T-cell (primary cell): ENCODE measurements around the gene CHD2. TPM values are rescaled to one million over a fixed set of nuclear protein-coding genes. Genes with fewer than 3 reads are reported as not detected.

Experiments
- ATAC-seq, 4 experiments: fragments of 200-7000 bp in 3 of 4; fragments of 150-1000 bp in 1 of 4; cut with Tn5 transposase; replicated peaks in 1 of 4; 1 replicate in 3 of 4; 2 replicates in 1 of 4; pipeline ENCODE4 v1.10.0; 2021; ENCODE audit warnings: moderate library complexity in 3 of 4, mild to moderate bottlenecking in 2 of 4, moderate number of reproducible peaks in 1 of 4
- CTCF ChIA-PET, 2 donors: fragments of 300-600 bp; sonication (Branson Sonifier 250); formaldehyde crosslinking; loops; one replicate each; lab custom pipeline; 2022; ENCODE audit warnings: antibody characterized with exemption in 2 of 2; lab: Charles Lee
- POLR2A ChIA-PET, 2 donors: fragments of 300-600 bp; sonication (Branson Sonifier 250); formaldehyde crosslinking; loops; one replicate each; lab custom pipeline; 2022; ENCODE audit warnings: antibody characterized with exemption in 2 of 2; lab: Charles Lee
- DNase-seq, 35 experiments: peaks; one replicate each; pipeline versions ENCODE4 v3.0.0 to v3.0.0-alpha.2; 2013 to 2023
- H3K27ac ChIP-seq: one replicate; pipeline ENCODE4 v1.5.1; 2013; ENCODE audit warnings: low read length
- H3K27me3 ChIP-seq, 2 experiments: replicated peaks in 1 of 2; 1 replicate in 1 of 2; 2 replicates in 1 of 2; pipeline versions ENCODE4 v1.6.1 to v1.7.0; 2013; ENCODE audit warnings: low read length in 1 of 2, mixed read lengths in 1 of 2; ENCODE audit not compliant: control insufficient read depth in 2 of 2, insufficient read depth in 2 of 2; ENCODE audit errors: extremely low read depth in 1 of 2
- H3K36me3 ChIP-seq, 2 donors: 1 replicate in 1 of 2; 2 replicates in 1 of 2; pipeline versions ENCODE4 v1.6.1 to v1.7.0; 2013; ENCODE audit warnings: low read length in 1 of 2; ENCODE audit not compliant: control insufficient read depth in 2 of 2, insufficient read depth in 1 of 2; ENCODE audit errors: extremely low read depth in 1 of 2
- H3K4me1 ChIP-seq, 2 experiments: 1 replicate in 1 of 2; 2 replicates in 1 of 2; pipeline versions ENCODE4 v1.6.1 to v1.7.0; 2013; ENCODE audit warnings: low read length in 2 of 2, mixed read lengths in 1 of 2; ENCODE audit not compliant: insufficient read depth in 2 of 2, control insufficient read depth in 1 of 2; ENCODE audit errors: extremely low read depth in 1 of 2
- H3K4me3 ChIP-seq, 2 donors: 1 replicate in 1 of 2; 2 replicates in 1 of 2; pipeline versions ENCODE4 v1.5.1 to v1.7.0; 2013; ENCODE audit warnings: mild to moderate bottlenecking in 2 of 2, low read length in 1 of 2, moderate library complexity in 1 of 2; ENCODE audit not compliant: control insufficient read depth in 1 of 2; ENCODE audit errors: extremely low read depth in 1 of 2
- H3K9me3 ChIP-seq: 2 replicates; pipeline ENCODE4 v1.7.0; 2013
- H3K27ac Mint-ChIP-seq, 2 donors: one replicate each; pipeline ENCODE4 v1.8.0; 2020 to 2021; ENCODE audit warnings: mild to moderate bottlenecking in 2 of 2, mixed read lengths in 2 of 2
- H3K27me3 Mint-ChIP-seq, 2 donors: one replicate each; pipeline ENCODE4 v1.8.0; 2021 to 2022; ENCODE audit warnings: mixed read lengths in 2 of 2
- H3K36me3 Mint-ChIP-seq: one replicate; pipeline ENCODE4 v1.8.0; 2021; ENCODE audit warnings: mixed read lengths
- H3K4me1 Mint-ChIP-seq, 3 donors: one replicate each; pipeline ENCODE4 v1.8.0; 2020 to 2022; ENCODE audit warnings: mixed read lengths in 3 of 3, mild to moderate bottlenecking in 1 of 3
- H3K4me3 Mint-ChIP-seq, 3 donors: one replicate each; pipeline ENCODE4 v1.8.0; 2020 to 2022; ENCODE audit warnings: mild to moderate bottlenecking in 3 of 3, mixed read lengths in 3 of 3, moderate library complexity in 3 of 3
- H3K9me3 Mint-ChIP-seq, 3 donors: one replicate each; pipeline ENCODE4 v1.8.0; 2020 to 2022; ENCODE audit warnings: mixed read lengths in 3 of 3
- WGBS: methylation state at CpG from one replicate; pipeline ENCODE4 v1.1.5; 2013; ENCODE audit warnings: missing lambda C conversion rate; ENCODE audit not compliant: insufficient coverage; 5-methylcytosine and 5-hydroxymethylcytosine counted together
- total RNA-seq, 35 experiments: library from RNA in 6 of 35; stranded (reverse) in 6 of 35; fragments of 120-200 nt in 1 of 35; gene quantifications; one replicate each; pipeline versions ENCODE4 v1.2.1 to v1.2.4 and lab custom pipeline; 2013 to 2026

Gene CHD2
- total RNA-seq, 5 donors from 2014 or later (not counting 1 experiment from before 2014, with no cell fraction given) = 231 to 506 (median 266) TPM

DNA sequence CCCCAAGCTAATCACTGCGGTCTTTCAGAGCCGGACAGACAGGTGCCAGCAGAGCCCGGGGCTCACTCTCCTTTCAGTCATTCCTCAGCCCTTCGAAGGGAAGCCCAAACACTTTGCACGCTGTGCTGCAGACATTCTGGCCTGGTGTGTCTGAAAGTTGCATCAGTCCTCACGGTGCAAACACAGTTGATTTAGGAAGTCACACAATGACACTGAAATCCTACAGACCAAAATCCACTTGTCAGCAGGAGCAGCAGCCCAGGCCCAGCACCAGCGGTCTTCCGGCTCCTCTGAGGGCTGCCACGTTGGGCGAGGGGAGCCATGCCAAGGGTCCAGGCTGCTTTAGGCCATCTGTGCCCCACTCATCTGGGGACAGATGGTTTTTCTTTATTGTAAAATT is 127.3 kb downstream of the CHD2 start:
- peaks cover 3 to 46% of the 10 kb centered on the region in 2 experiments for H3K4me1 ChIP-seq
- no peaks in the 10 kb centered on the region for H3K9me3 Mint-ChIP-seq
- peaks cover 42% of the 10 kb centered on the region for H3K36me3 Mint-ChIP-seq
- no peak for ATAC-seq
- H3K9me3 ChIP-seq = no peaks in the 10 kb centered on the region
- H3K27ac ChIP-seq = no peak overlapping the region
- peaks cover 52 to 55% (median 54%) of the 10 kb centered on the region in 3 donors for H3K4me1 Mint-ChIP-seq
- peak in 1 of 35 experiments; percentile 4 for DNase-seq
- no peaks in the 10 kb centered on the region for H3K27me3 Mint-ChIP-seq
- CTCF ChIA-PET = interaction anchor here in 1 of 2 donors (0.6 kb wide), 1 partner anchor 14 kb away, joined by 9 read pairs; no protein-coding TSS in a partner anchor
- H3K36me3 ChIP-seq = peaks cover 26 to 52% of the 10 kb centered on the region in 2 donors
- H3K4me3 Mint-ChIP-seq = no peak overlapping the region
- WGBS = 94% methylated on average over 8 of the region's 10 CpGs
- H3K27me3 ChIP-seq = peaks cover 0 to 8% of the 10 kb centered on the region in 2 experiments
- no peak overlapping the region for H3K4me3 ChIP-seq
- POLR2A ChIA-PET = interaction anchor here in 1 of 2 donors (0.7 kb wide), 1 partner anchor 85 kb away, joined by 3 read pairs; no protein-coding TSS in a partner anchor
- no peak overlapping the region for H3K27ac Mint-ChIP-seq

DNA sequence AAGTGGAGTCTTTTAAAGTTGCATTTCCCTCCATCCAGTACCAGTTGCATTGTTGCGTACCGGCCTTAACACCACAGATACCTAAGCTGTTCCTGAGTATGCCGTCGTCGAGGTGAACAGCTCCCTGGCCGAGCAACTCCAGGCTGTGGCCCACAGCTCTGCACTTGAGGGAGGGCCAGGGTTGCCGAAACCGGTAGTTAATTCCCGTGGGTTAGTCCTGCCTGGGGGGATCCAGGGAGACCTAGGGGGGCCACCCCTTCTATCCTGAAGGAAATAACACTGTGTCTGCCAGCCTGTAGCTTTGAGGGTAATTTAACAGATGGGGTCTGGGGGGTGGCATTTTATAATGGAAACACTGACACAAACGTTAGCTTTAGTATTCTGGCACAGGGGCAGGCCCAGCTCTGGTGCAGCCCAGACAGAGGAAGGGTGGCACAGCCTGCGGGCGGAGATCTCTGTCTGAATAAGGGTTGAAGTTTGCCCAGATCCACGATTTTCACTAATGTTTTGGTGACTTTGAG is 128.0 kb downstream of the CHD2 start:
- Histone ChIP-seq H3K27me3 (peaks cover 0 to 8% of the 10 kb centered on the region in 2 experiments), H3K9me3 (no peaks in the 10 kb centered on the region), H3K27ac (no peak overlapping the region), H3K36me3 (peaks cover 23 to 44% of the 10 kb centered on the region in 2 donors), H3K4me1 (peaks cover 3 to 46% of the 10 kb centered on the region in 2 experiments), H3K4me3 (no peak overlapping the region)
- ATAC-seq = no peak
- WGBS = 74% methylated on average over 8 of the region's 13 CpGs
- peak in 1 of 35 experiments; percentile 5 for DNase-seq
- peaks cover 45 to 48% (median 46%) of the 10 kb centered on the region in 3 donors for H3K4me1 Mint-ChIP-seq
- ChIA-PET CTCF (interaction anchor here (1.2 to 4.0 kb wide), 2 partner anchors 27 to 1092 kb away, joined by 4 to 50 read pairs; no protein-coding TSS in a partner anchor), POLR2A (no interaction called here)
- peaks cover 35% of the 10 kb centered on the region for H3K36me3 Mint-ChIP-seq
- H3K27me3 Mint-ChIP-seq = no peaks in the 10 kb centered on the region
- peak overlapping the region in 1 of 2 donors; percentile 67 for H3K27ac Mint-ChIP-seq
- no peak overlapping the region for H3K4me3 Mint-ChIP-seq
- no peaks in the 10 kb centered on the region for H3K9me3 Mint-ChIP-seq

DNA sequence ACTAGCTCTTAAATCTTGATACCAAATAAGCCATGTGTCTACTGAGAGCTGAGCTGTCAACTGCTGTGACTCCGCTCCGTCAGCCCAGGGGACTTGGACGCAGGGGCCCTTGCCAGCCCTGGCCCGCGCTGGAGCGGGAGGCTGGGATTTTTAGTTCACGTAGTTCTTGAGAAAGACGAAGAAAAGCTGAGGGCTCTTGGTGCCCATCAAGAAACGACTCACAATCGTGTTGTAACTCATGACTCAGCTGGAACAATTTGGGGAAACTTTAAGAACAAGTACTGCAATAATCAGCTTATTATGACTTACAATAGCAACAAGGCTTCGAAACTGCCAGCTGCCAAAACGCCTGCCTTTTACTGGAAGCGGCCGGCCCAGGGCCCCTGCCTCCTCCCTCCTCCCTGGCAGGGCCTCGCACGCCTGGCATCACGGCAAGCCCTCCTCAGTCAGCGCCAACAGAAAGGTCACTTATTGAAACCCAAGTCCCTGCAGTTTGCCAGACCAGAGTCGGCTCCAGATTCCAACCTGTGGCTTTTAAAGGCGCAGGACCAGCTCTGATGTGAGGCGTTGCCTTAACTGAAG is 128.6 kb downstream of the CHD2 start:
- H3K9me3 ChIP-seq = no peaks in the 10 kb centered on the region
- ATAC-seq (no peak), DNase-seq (no peak)
- ChIA-PET POLR2A (no interaction called here), CTCF (interaction anchor here (1.0 to 4.0 kb wide), 4 partner anchors 28 to 1091 kb away, joined by 3 to 50 read pairs (median 4); no protein-coding TSS in a partner anchor)
- H3K27ac ChIP-seq = no peak overlapping the region
- peaks cover 23 to 39% of the 10 kb centered on the region in 2 donors for H3K36me3 ChIP-seq
- Mint-ChIP-seq H3K27ac (peak overlapping the region; percentile 29 to 67), H3K27me3 (no peaks in the 10 kb centered on the region), H3K4me1 (peaks cover 39 to 42% (median 40%) of the 10 kb centered on the region in 3 donors), H3K36me3 (peaks cover 30% of the 10 kb centered on the region), H3K4me3 (no peak overlapping the region), H3K9me3 (no peaks in the 10 kb centered on the region)
- no peak overlapping the region for H3K4me3 ChIP-seq
- peaks cover 3 to 46% of the 10 kb centered on the region in 2 experiments for H3K4me1 ChIP-seq
- H3K27me3 ChIP-seq = peaks cover 0 to 8% of the 10 kb centered on the region in 2 experiments
- 74% methylated on average over 19 of the region's 21 CpGs for WGBS

DNA sequence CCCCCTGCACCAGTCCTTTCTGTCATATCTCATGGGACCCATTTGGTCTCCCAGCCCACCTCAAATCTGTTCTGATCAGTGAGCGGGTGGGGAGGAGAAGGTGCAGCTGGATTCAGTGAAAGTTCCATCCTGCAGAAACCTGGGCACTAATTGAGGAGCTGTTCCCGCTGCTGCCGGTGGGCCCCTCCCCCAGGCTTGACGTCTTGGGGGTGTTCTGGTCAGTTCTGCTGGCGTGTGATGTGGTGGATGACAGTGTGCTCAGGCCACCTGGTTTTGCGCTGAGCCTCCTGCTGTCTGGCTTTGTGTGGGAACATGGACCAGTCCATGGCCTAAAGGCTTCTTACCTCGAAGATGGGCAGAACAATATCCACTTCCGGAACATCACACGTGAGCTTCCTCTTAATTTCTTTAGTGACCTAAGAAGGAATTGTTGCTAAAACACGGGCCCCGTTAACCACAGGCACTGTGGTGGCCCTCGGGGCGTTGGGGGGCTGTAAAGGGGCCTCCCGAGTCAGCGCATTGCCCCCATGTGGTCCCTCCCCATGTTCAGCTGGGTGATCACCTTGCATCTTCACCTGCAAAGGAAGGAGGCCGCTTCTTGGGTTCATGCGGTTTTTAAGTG is 129.2 kb downstream of the CHD2 start:
- peak overlapping the region in 1 of 3 donors; percentile 37 for H3K4me3 Mint-ChIP-seq
- ChIA-PET POLR2A (no interaction called here), CTCF (interaction anchor here (0.7 to 4.0 kb wide), 8 partner anchors 18 to 1091 kb away, joined by 3 to 50 read pairs (median 4); no protein-coding TSS in a partner anchor)
- ATAC-seq (no peak), DNase-seq (no peak)
- no peak overlapping the region for H3K4me3 ChIP-seq
- H3K4me1 ChIP-seq = peaks cover 3 to 44% of the 10 kb centered on the region in 2 experiments
- H3K9me3 ChIP-seq = no peaks in the 10 kb centered on the region
- peaks cover 24% of the 10 kb centered on the region for H3K36me3 Mint-ChIP-seq
- peaks cover 22 to 33% of the 10 kb centered on the region in 2 donors for H3K36me3 ChIP-seq
- no peaks in the 10 kb centered on the region for H3K27me3 Mint-ChIP-seq
- 45% methylated on average over 12 of the region's 17 CpGs for WGBS
- no peak overlapping the region for H3K27ac ChIP-seq
- peak overlapping the region; percentile 44 to 67 for H3K27ac Mint-ChIP-seq
- H3K9me3 Mint-ChIP-seq = no peaks in the 10 kb centered on the region
- H3K4me1 Mint-ChIP-seq = peaks cover 34 to 36% (median 34%) of the 10 kb centered on the region in 3 donors
- peaks cover 0 to 8% of the 10 kb centered on the region in 2 experiments for H3K27me3 ChIP-seq

DNA sequence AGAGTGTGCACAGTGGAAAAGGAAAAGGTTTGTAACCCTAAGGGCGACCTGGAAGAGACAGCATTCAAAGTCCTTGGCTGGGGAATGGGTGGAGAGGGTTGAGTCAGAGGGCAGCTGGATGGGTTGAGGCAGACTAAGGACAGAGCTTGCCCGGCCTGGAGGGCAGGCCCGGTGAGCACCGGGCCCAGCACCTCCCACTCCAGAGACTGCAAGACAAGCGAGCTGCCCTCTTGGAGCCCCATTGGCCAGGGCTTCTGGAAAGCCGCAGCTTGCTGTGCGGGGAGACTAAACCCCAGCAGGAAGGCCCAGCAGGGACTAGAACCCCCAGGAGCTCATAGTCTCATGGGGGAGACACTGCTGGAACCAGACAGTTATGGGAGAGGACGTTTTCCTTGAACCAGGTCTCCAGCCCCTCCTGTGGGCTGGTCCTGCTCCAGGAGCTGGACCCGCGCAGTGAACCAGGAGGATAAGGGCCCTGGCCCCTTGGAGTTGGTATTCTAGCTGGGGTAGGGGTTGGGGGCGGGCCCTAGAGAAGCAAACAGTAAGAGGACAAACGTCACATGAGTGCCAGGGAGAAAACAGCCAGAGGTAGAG is 129.8 kb downstream of the CHD2 start:
- H3K4me1 Mint-ChIP-seq = peaks cover 28 to 30% (median 28%) of the 10 kb centered on the region in 3 donors
- 84% methylated on average over 11 of the region's 12 CpGs for WGBS
- Histone ChIP-seq H3K4me3 (no peak overlapping the region), H3K9me3 (no peaks in the 10 kb centered on the region), H3K27ac (no peak overlapping the region), H3K27me3 (peaks cover 0 to 8% of the 10 kb centered on the region in 2 experiments), H3K36me3 (peaks cover 16 to 27% of the 10 kb centered on the region in 2 donors), H3K4me1 (peaks cover 3 to 39% of the 10 kb centered on the region in 2 experiments)
- DNase-seq = no peak
- no peaks in the 10 kb centered on the region for H3K27me3 Mint-ChIP-seq
- no peaks in the 10 kb centered on the region for H3K9me3 Mint-ChIP-seq
- POLR2A ChIA-PET = interaction anchor here in 1 of 2 donors (0.7 kb wide), 1 partner anchor 130 kb away, joined by 3 read pairs; no protein-coding TSS in a partner anchor
- peak overlapping the region; percentile 48 to 67 for H3K27ac Mint-ChIP-seq
- peak overlapping the region in 1 of 3 donors; percentile 37 for H3K4me3 Mint-ChIP-seq
- CTCF ChIA-PET = interaction anchor here (0.6 to 4.0 kb wide), 12 partner anchors 17 to 1294 kb away, joined by 3 to 50 read pairs (median 4); no protein-coding TSS in a partner anchor
- no peak for ATAC-seq
- peaks cover 18% of the 10 kb centered on the region for H3K36me3 Mint-ChIP-seq
